HG02610 (cell line): ENCODE results near the gene TBX5.

Source experiments
- ATAC-seq: cut with Tn5 transposase; IDR thresholded peaks from one replicate; pipeline ENCODE4 v1.9.1; 2021; ENCODE audit warnings: mild to moderate bottlenecking, moderate library complexity; ENCODE audit not compliant: unreplicated experiment

TBX5 gene

DNA sequence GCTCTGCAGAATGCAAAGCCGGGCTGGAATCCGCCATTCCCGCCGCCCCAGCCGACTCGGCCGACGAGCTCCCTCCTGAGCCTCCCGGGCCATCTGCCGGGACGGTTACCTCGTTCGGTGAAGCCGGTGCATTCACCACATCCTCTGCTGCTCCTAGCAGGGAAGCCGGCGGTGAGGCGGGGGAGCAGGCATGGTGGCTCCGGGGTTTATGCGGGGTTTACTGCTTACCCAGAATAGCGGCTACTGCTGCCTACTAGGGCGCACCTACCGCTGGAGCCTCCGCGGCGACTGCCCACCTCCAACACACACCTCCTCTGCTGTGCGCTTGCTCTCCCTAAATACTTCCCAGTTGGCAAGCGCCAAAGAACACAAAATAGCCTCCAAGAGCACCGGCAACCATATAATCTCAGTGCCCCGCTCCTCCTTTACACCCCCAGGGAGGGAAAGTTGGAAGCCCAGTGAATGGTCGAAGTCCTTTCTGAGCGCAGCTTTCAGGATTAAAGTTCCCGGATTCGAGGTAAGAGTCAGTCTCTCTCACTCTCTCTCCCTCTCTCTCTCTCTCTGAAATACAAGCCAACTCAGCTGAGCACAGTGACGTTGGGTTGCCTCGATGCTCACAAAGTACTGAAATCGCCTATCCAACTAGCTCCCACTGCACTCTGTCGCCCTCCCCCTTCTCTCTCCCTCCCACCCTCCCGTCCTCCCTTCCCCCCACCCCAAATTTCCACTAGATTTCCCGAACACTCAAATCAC is at the start of gene TBX5:
TBX5 (minus strand) TSS at position 626 of the 753 bp plus-strand sequence. CDS start 2,246 bp downstream, outside the sequence.
- no peak for ATAC-seq

GRCh38 chr12:114451657-114452056 is 45.7 kb upstream of the TBX5 start:
- no peak for ATAC-seq

- no peak for ATAC-seq
These were observed 44.8 kb upstream of the TBX5 start for GRCh38 chr12:114450515-114451300.

GRCh38 chr12:114450019-114450418 is 44.1 kb upstream of the TBX5 start:
- ATAC-seq, result no peak

GRCh38 chr12:114448618-114448933 is 42.6 kb upstream of the TBX5 start:
- ATAC-seq, result no peak

DNA sequence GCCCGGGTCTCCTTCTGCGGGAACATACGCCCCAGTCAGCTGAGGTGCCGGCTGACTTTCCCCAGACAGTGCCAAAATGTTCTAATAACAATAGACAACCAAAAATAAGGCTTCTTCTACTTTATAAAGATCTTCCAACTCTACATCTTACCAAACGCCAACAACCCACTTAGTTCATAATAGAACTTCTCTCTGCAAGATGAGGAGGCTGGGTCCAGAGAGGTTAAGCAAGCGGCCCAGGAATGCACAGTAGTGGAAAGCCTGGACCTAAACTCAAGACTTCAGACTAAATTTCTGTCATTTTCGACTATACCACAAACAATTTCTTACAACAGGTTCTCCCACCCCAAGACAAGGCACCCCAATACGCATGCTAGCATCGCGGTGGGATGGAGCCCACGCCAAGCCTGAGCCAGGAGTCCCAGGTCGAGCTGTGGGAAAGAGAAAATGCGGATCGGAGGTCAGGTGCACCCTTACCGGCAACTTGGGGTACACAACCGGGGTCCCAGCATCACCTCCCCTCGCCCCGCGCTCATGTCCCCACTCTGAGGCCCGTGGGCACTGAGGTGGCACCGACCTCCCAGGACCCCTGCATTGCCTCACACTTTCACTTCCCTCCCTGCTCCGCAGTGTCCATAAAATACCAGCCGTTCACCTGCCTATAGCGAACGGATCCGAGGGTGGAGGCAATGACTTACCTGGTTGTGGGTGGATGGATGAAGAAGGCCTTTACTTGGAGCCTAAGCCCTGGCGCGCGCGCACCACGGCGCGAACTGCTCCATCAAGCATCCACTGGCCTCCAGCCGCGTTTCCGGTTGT is 42.1 kb upstream of the TBX5 start:
- no peak for ATAC-seq

DNA sequence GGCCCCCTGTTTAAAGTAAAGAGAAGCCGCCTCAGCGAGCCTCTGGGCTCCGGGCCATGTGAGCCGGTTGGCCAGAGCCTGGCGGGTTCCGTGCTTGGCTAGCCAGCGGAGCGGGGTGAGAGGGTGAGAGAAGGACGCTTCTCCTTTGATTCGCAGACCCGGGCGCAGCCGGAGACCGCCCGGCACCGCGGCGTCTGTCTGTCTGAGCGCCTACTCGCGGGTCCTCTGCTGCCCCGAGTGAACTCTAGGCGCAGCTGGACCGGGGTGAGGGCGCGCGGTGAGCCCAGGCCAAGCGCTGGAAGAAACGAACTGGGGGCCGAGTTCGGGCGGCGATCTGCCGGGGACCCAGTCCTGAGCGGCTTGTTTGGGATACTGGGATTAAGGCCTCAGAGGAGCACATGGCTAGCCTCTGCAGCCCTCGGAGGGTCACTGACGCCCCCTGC is 41.4 kb upstream of the TBX5 start:
- ATAC-seq, result no peak

- ATAC-seq, result no peak
These were observed 39.7 kb upstream of the TBX5 start for GRCh38 chr12:114445401-114446323.

DNA sequence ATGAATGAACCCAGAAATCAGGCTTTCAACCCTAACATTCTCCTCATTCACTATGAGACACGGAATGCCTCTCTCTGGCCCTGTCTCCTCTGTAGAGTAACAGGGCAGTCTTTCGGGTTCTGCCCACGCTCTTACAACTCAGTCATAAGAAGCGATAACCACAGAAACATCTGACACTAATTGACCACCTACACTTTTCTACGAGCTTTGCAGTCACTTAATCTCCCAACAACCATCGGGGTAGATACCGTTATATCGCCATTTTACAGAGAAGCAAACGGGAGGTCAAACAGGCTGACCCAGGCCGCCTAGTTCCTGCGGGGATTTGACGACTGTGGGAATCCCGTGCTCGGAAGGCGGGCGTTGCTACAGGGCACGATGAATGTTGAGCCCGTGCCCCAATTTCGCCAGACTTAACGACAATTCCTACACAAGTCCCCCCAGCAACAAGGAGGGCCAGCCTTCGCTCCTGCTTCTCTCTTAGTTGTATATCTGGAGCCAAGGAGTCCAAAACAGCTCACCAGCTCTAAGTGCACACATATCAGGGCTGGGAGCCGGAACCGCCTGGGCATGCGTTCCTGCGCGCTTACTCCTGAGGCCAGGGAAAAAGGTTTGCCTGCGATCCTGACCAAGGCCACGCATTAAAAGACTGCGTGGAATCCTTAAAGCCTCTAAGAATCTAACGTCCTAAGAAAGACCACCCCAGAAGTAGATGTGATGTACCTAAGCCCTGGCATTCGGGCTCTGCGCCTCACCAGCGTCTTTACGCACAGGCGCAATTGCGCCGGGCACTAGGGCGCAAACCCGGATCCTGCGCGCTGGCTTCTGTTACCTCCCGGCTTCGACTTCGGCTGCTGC is 38.7 kb upstream of the TBX5 start:
- no peak for ATAC-seq

DNA sequence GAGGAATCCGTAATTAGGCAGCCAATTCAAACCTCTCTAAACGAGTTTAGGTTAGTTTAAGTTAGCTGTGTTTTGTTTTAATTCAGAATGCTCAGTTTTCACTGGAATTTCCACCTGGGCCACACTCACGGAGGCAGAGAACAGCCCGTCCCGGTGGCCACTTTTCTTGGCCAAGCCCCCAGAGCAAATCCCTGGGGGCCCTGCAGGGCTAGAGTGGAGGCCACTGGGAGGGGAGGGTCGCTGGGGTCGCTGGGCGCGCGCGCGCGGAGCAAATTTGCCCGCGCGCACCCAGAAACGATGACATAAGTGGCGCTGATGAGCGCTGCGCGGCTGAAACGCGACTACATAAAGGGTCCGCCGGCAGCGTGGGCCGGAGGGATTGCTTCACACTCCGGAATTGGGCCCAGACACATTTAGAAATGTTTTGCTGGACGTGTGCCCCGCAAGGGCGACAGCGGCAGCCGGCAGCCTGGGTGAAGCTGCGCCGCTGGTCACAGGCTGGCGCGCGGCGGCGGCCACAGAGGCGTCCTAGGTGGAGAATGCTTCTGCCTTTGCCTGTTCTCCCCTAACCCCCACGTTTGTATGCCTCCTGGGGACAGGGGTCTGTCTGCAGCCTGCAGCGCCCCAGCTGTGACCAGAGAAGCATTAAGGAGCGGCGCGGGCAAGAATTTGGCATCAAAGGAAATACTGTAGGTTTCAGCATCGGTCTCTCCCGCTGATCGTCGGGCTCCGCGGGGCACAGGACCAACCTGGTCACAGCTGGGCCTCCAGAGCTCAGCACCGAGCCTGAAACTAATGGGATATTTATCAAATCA is 37.9 kb upstream of the TBX5 start:
- no peak for ATAC-seq

DNA sequence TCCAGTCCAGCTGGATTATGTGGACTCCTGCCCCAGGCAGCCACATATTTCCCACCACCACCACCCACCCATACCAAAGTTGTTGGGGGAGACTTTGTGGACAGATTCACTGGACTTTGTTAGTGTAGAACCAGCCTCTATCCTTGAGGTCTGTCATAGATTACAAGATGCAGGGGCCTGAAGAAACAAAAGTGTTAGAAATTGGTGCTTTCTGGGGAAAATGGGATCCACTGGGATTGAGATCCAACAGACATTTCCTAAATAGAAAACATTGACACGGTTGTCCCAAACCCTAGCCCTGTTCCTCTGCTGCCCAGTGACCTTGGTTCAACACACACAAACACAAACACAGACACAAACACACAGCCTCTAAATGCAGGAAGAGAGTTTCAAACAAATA is 36.6 kb upstream of the TBX5 start:
- no peak for ATAC-seq

DNA sequence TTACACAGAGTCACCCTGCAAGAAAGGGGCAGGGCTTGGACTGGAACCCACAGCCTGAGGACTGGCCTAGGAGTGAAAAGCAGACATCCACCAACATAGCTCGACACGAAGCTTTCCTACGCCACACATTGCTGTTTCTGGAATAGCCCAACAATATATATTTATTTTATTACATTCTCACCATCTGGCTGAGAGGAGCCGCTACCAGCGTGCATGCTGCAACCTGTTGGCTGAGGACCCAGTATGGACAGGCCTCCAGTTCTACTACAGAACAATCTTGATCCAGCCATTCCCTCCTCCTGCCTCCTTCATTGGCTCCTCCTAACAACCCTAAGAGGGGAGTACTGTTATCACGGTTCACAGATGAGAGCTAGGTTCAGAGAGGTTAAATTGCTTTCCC is 35.6 kb upstream of the TBX5 start:
- no peak for ATAC-seq

GRCh38 chr12:114441039-114441383 is 35.1 kb upstream of the TBX5 start:
- no peak for ATAC-seq

GRCh38 chr12:114440270-114441038 is 34.5 kb upstream of the TBX5 start:
- ATAC-seq, result no peak

GRCh38 chr12:114439817-114440216 is 33.9 kb upstream of the TBX5 start:
- no peak for ATAC-seq

GRCh38 chr12:114439261-114439683 is 33.3 kb upstream of the TBX5 start:
- ATAC-seq, result no peak

- ATAC-seq, result no peak
These were observed 32.8 kb upstream of the TBX5 start for GRCh38 chr12:114438635-114439256.

GRCh38 chr12:114434341-114434740 is 28.4 kb upstream of the TBX5 start:
- ATAC-seq, result no peak
